Astrocyte (in vitro differentiated cells and primary cell): ENCODE data around the gene SLC25A21. TPM values are rescaled to one million over a fixed set of nuclear protein-coding genes. Genes with fewer than 3 reads are reported as not detected.

Experiments used
- DNase-seq: peaks from one replicate; pipeline ENCODE4 v3.0.0-alpha.2; 2010; ENCODE audit warnings: low read depth
- FAIRE-seq: peaks from 2 replicates; lab custom pipeline; 2011; peaks lifted over from hg19 to GRCh38; lab: Jason Lieb, UNC
- H2AFZ ChIP-seq: 2 replicates; pipeline ENCODE4 v1.6.0; 2012; ENCODE audit warnings: low read depth, low read length, inconsistent platforms
- H3K27ac ChIP-seq: 2 replicates; pipeline ENCODE4 v1.5.1; 2011; ENCODE audit warnings: low read depth, low read length, inconsistent platforms
- H3K27me3 ChIP-seq: 2 replicates; pipeline ENCODE4 v1.6.0; 2011; ENCODE audit warnings: low read length, inconsistent platforms; ENCODE audit not compliant: insufficient read depth
- H3K36me3 ChIP-seq: 2 replicates; pipeline ENCODE4 v1.5.1; 2011; ENCODE audit warnings: low read length, inconsistent platforms; ENCODE audit not compliant: insufficient read depth
- H3K4me1 ChIP-seq: 2 replicates; pipeline ENCODE4 v1.5.1; 2011; ENCODE audit warnings: low read length, inconsistent platforms; ENCODE audit not compliant: insufficient read depth
- H3K4me2 ChIP-seq: 2 replicates; pipeline ENCODE4 v1.6.0; 2012; ENCODE audit warnings: low read length, inconsistent platforms
- H3K4me3 ChIP-seq: 2 replicates; pipeline ENCODE4 v1.5.1; 2011; ENCODE audit warnings: low read depth, mild to moderate bottlenecking, low read length, inconsistent platforms; ENCODE audit not compliant: insufficient read depth
- H3K79me2 ChIP-seq: 2 replicates; pipeline ENCODE4 v1.6.0; 2012; ENCODE audit warnings: mild to moderate bottlenecking, low read length, inconsistent platforms; ENCODE audit not compliant: insufficient read depth
- H3K9ac ChIP-seq: 2 replicates; pipeline ENCODE4 v1.6.0; 2012; ENCODE audit warnings: mild to moderate bottlenecking, low read length, inconsistent platforms
- H3K9me3 ChIP-seq: 2 replicates; pipeline ENCODE4 v1.5.1; 2012; ENCODE audit warnings: low read depth, mild to moderate bottlenecking, low read length, inconsistent platforms; ENCODE audit not compliant: insufficient read depth
- H4K20me1 ChIP-seq: 2 replicates; pipeline ENCODE4 v1.6.0; 2012; ENCODE audit warnings: low read length, inconsistent platforms; ENCODE audit not compliant: insufficient read depth
- H3K27ac Mint-ChIP-seq: one replicate; pipeline ENCODE4 v1.8.0; 2021; ENCODE audit warnings: mild to moderate bottlenecking, mixed read lengths; ENCODE audit not compliant: unreplicated experiment
- H3K27me3 Mint-ChIP-seq: one replicate; pipeline ENCODE4 v1.8.0; 2021; ENCODE audit warnings: low read depth, mixed read lengths; ENCODE audit not compliant: unreplicated experiment
- H3K36me3 Mint-ChIP-seq: one replicate; pipeline ENCODE4 v1.8.0; 2021; ENCODE audit warnings: low read depth, mixed read lengths; ENCODE audit not compliant: unreplicated experiment
- H3K4me1 Mint-ChIP-seq: one replicate; pipeline ENCODE4 v1.8.0; 2021; ENCODE audit warnings: low read depth, mixed read lengths; ENCODE audit not compliant: unreplicated experiment
- H3K4me3 Mint-ChIP-seq: one replicate; pipeline ENCODE4 v1.8.0; 2021; ENCODE audit warnings: mild to moderate bottlenecking, moderate library complexity, mixed read lengths; ENCODE audit not compliant: unreplicated experiment
- H3K9me3 Mint-ChIP-seq: one replicate; pipeline ENCODE4 v1.8.0; 2021; ENCODE audit warnings: mild to moderate bottlenecking, mixed read lengths; ENCODE audit not compliant: unreplicated experiment
- EZH2 ChIP-seq: IDR thresholded peaks from 2 replicates; pipeline ENCODE4 v1.6.1; 2012; ENCODE audit warnings: mild to moderate bottlenecking, low read length, inconsistent platforms; ENCODE audit not compliant: insufficient read depth
- total RNA-seq: library from RNA; stranded (reverse); gene quantifications from 2 replicates; pipeline ENCODE4 v1.2.1, GENCODE V29; 2021
- TF ChIP-seq, protein P1 (sequence below): IDR thresholded peaks from 2 replicates; pipeline ENCODE4 v1.5.1; 2011; ENCODE audit warnings: low read depth, mild to moderate bottlenecking, inconsistent platforms, low read length, moderate library complexity; ENCODE audit not compliant: insufficient read depth

SLC25A21 gene
- total RNA-seq, 1 donor from 2014 or later, result 1.5 TPM

- FAIRE-seq (no peak), DNase-seq (no peak)
- Histone ChIP-seq H3K9ac (no peak overlapping the region), H3K36me3 (no peaks in the 10 kb centered on the region), H3K4me1 (no peaks in the 10 kb centered on the region), H2AFZ (no peak overlapping the region), H4K20me1 (no peaks in the 10 kb centered on the region), H3K4me3 (no peak overlapping the region), H3K27ac (no peak overlapping the region), H3K4me2 (no peak overlapping the region), H3K9me3 (no peaks in the 10 kb centered on the region), H3K79me2 (no peaks in the 10 kb centered on the region), H3K27me3 (no peaks in the 10 kb centered on the region)
- Mint-ChIP-seq H3K4me1 (peaks cover 17% of the 10 kb centered on the region), H3K4me3 (no peak overlapping the region), H3K9me3 (no peaks in the 10 kb centered on the region), H3K27me3 (peaks cover 6% of the 10 kb centered on the region), H3K27ac (no peak overlapping the region), H3K36me3 (no peaks in the 10 kb centered on the region)
- no peak for TF ChIP-seq EZH2
- TF ChIP-seq, protein P1, sequence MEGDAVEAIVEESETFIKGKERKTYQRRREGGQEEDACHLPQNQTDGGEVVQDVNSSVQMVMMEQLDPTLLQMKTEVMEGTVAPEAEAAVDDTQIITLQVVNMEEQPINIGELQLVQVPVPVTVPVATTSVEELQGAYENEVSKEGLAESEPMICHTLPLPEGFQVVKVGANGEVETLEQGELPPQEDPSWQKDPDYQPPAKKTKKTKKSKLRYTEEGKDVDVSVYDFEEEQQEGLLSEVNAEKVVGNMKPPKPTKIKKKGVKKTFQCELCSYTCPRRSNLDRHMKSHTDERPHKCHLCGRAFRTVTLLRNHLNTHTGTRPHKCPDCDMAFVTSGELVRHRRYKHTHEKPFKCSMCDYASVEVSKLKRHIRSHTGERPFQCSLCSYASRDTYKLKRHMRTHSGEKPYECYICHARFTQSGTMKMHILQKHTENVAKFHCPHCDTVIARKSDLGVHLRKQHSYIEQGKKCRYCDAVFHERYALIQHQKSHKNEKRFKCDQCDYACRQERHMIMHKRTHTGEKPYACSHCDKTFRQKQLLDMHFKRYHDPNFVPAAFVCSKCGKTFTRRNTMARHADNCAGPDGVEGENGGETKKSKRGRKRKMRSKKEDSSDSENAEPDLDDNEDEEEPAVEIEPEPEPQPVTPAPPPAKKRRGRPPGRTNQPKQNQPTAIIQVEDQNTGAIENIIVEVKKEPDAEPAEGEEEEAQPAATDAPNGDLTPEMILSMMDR, result no peak
Measured at GRCh38 chr14:36938678-36939077, 233.7 kb downstream of the SLC25A21 start.

DNA sequence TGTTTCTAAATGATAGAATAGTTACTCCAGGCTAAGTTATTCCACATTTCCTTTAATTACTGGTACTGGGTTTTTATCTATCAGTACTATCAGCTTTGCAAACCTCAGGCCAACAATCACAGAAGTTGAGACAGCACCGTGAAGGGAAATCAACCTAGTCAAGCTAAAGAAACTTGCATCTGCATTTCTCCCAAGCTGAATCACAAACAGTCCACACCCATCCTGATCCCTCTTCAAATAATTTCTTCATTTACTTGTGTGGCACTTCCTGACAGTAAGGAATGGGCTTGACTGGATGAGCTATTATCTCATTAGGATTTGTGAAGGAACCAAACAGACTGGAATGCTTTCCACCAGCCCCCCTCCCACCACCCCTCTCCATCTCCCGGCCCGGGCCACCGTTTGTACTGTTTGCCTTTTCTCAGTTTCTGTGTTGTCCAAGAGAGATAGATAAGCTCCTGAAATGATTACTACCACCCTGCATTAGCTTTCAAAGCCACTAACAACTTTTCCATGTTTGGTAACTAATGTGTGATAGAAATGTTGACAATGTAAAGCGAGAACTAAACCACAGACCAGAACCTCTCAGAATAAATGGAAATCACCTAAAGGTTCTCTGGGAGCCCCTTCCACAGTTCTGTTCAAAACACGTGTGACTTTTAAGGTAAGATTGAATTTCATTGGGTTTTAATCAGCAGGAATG is 236.3 kb downstream of the SLC25A21 start:
- Mint-ChIP-seq H3K36me3 (no peaks in the 10 kb centered on the region), H3K9me3 (no peaks in the 10 kb centered on the region), H3K27ac (no peak overlapping the region), H3K27me3 (peaks cover 6% of the 10 kb centered on the region), H3K4me3 (no peak overlapping the region), H3K4me1 (peaks cover 15% of the 10 kb centered on the region)
- peak; percentile 42 for DNase-seq
- Histone ChIP-seq H3K9ac (no peak overlapping the region), H3K4me3 (no peak overlapping the region), H3K4me1 (no peaks in the 10 kb centered on the region), H3K36me3 (no peaks in the 10 kb centered on the region), H3K27ac (no peak overlapping the region), H3K79me2 (no peaks in the 10 kb centered on the region), H3K4me2 (no peak overlapping the region), H3K27me3 (no peaks in the 10 kb centered on the region), H2AFZ (no peak overlapping the region), H3K9me3 (no peaks in the 10 kb centered on the region), H4K20me1 (no peaks in the 10 kb centered on the region)
- TF ChIP-seq, protein P1, result no peak
- TF ChIP-seq EZH2, result no peak
- FAIRE-seq, result no peak

DNA sequence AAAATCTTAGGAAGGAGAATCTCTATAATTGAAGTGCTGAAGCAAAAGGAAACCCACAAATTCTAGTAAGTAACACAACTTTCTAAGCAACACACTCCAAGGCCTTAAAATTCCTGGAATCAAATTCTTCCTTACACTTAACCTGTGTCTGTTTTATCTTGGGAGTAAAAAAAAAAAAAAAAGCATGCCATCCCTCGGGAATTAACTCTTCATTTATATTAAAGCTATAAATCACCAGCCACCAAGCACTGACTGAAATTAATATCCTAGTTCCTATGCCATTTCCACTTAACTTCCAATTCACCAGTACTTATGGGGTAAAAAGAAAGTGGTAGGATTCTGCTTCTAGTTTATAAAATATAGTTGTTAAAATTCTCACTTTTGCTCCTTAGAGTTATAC is 238.1 kb downstream of the SLC25A21 start:
- DNase-seq (no peak), FAIRE-seq (no peak)
- no peak for TF ChIP-seq EZH2
- TF ChIP-seq, protein P1, result no peak
- no peaks in the 10 kb centered on the region for H3K27me3 ChIP-seq
- H4K20me1 ChIP-seq, result no peaks in the 10 kb centered on the region
- Mint-ChIP-seq H3K4me3 (no peak overlapping the region), H3K27ac (no peak overlapping the region), H3K4me1 (peaks cover 15% of the 10 kb centered on the region), H3K27me3 (no peaks in the 10 kb centered on the region), H3K9me3 (no peaks in the 10 kb centered on the region), H3K36me3 (no peaks in the 10 kb centered on the region)
- no peak overlapping the region for H3K27ac ChIP-seq
- no peaks in the 10 kb centered on the region for H3K4me1 ChIP-seq
- H3K4me3 ChIP-seq, result no peak overlapping the region
- no peak overlapping the region for H2AFZ ChIP-seq
- no peaks in the 10 kb centered on the region for H3K36me3 ChIP-seq
- H3K9ac ChIP-seq, result no peak overlapping the region
- no peak overlapping the region for H3K4me2 ChIP-seq
- H3K79me2 ChIP-seq, result no peaks in the 10 kb centered on the region
- H3K9me3 ChIP-seq, result no peaks in the 10 kb centered on the region
